ENCODE measurements around the gene RNF223. TPM values are rescaled to one million over a fixed set of nuclear protein-coding genes. Genes with fewer than 3 reads are reported as not detected.

The RNF223 gene
- polyA plus RNA-seq, 2 of the 4 experiments (the other 2 are of a cell fraction), result 0.08 TPM; not detected in 1

DNA sequence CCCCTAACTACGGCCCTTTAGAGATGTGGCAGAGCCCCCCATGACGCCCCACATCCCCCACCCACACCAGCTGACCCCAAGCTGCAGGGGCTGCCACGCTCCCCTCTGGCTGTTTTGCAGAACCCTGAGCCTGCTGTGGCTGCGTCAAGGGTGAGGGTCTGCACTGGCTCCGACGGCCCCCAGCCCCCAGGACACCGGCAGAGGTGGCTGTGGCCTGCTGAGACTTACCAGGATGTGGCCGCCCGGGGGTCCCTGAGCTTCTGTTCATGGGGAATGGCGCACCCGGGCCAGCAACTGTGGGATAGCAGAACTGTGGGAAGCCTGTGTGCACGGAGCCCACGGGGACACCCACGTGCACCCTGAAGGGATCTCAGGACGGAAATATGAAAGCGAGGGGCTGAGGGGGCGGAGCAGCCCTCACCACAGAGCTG is 12.8 kb upstream of the RNF223 start:
- ChIA-PET CTCF (interaction anchor here (0.8 to 1.0 kb wide), 2 partner anchors 102 to 111 kb away, joined by 3 read pairs; no protein-coding TSS in a partner anchor), POLR2A (no interaction called here)
- no peak overlapping the region for H3K27ac ChIP-seq
- H3K4me3 ChIP-seq, result no peak overlapping the region
- WGBS (ENCODE audit: missing lambda C conversion rate), result 89% methylated on average over 9 of the region's 17 CpGs
- H3K9me3 ChIP-seq, result no peaks in the 10 kb centered on the region
- TF ChIP-seq HDAC2 (IDR thresholded peaks at IDR 0.05), result no peak
- TF ChIP-seq NPAS2 (CRISPR knock-in tag; IDR thresholded peaks at IDR 0.05; ENCODE audit: borderline replicate concordance), result no peak
- TF ChIP-seq RCOR1 (IDR thresholded peaks at IDR 0.05; ENCODE audit: low read depth, low read length), result no peak
- no peak for TF ChIP-seq POLR2A (IDR thresholded peaks at IDR 0.05; ENCODE audit: low read length)
- no peak for TF ChIP-seq POLR2AphosphoS2 (conservative IDR thresholded peaks at IDR 0.05; ENCODE audit: low read length)
- TF ChIP-seq FOSB (CRISPR knock-in tag; IDR thresholded peaks at IDR 0.05), result no peak
- no peak for TF ChIP-seq FOSL2 (IDR thresholded peaks at IDR 0.05)
- TF ChIP-seq FOSL2 (CRISPR knock-in tag; IDR thresholded peaks at IDR 0.05), result no peak
- no peak for TF ChIP-seq SREBF2 (IDR thresholded peaks at IDR 0.05)
- no peak for TF ChIP-seq KDM1A (IDR thresholded peaks at IDR 0.05; ENCODE audit: low read depth)
- no peak for TF ChIP-seq MAZ (IDR thresholded peaks at IDR 0.05; ENCODE audit: borderline replicate concordance, low read depth, low read length)
- no peak for TF ChIP-seq REST (IDR thresholded peaks at IDR 0.05)
- no peak for TF ChIP-seq BHLHE40 (IDR thresholded peaks at IDR 0.05; ENCODE audit: low read depth, low read length)
- no peak for TF ChIP-seq FOXS1 (CRISPR knock-in tag; IDR thresholded peaks at IDR 0.05)
- TF ChIP-seq, protein P1, sequence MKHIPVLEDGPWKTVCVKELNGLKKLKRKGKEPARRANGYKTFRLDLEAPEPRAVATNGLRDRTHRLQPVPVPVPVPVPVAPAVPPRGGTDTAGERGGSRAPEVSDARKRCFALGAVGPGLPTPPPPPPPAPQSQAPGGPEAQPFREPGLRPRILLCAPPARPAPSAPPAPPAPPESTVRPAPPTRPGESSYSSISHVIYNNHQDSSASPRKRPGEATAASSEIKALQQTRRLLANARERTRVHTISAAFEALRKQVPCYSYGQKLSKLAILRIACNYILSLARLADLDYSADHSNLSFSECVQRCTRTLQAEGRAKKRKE (CRISPR knock-in tag; IDR thresholded peaks at IDR 0.05; ENCODE audit: low read depth), result no peak
- TF ChIP-seq MYC (IDR thresholded peaks at IDR 0.05; ENCODE audit: borderline replicate concordance, low read length), result no peak
- TF ChIP-seq NR3C1 (IDR thresholded peaks at IDR 0.05), result no peak
- TF ChIP-seq RFX5 (IDR thresholded peaks at IDR 0.05), result no peak
- TF ChIP-seq, protein P2, sequence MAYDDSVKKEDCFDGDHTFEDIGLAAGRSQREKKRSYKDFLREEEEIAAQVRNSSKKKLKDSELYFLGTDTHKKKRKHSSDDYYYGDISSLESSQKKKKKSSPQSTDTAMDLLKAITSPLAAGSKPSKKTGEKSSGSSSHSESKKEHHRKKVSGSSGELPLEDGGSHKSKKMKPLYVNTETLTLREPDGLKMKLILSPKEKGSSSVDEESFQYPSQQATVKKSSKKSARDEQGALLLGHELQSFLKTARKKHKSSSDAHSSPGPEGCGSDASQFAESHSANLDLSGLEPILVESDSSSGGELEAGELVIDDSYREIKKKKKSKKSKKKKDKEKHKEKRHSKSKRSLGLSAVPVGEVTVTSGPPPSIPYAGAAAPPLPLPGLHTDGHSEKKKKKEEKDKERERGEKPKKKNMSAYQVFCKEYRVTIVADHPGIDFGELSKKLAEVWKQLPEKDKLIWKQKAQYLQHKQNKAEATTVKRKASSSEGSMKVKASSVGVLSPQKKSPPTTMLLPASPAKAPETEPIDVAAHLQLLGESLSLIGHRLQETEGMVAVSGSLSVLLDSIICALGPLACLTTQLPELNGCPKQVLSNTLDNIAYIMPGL (CRISPR knock-in tag; IDR thresholded peaks at IDR 0.05; ENCODE audit: borderline replicate concordance), result no peak
- TF ChIP-seq HOXA7 (CRISPR knock-in tag; IDR thresholded peaks at IDR 0.05), result no peak
- TF ChIP-seq HES2 (IDR thresholded peaks at IDR 0.05), result no peak
- H3K4me2 ChIP-seq, result no peak overlapping the region
- DNase-seq (ENCODE audit: low read depth in 1 of 2, low spot score in 1 of 2) (no peak), FAIRE-seq (no peak), ATAC-seq (no peak)
- no peaks in the 10 kb centered on the region for H3K4me1 ChIP-seq
